GM13976 (cell line): ENCODE data around the gene ABCB1.

Source experiments
- DNase-seq: peaks from one replicate; pipeline ENCODE4 v3.0.0; 2012; ENCODE audit warnings: low spot score
- in situ Hi-C: fragments of 300-500 bp; cut with MboI; formaldehyde crosslinking; loops from one replicate; pipeline ENCODE4 v1.12.0; 2022; ENCODE audit warnings: low sequenced_read_pairs, mixed read lengths, inconsistent platforms; ENCODE audit not compliant: unreplicated experiment
- TF ChIP-seq, protein P1 (sequence below): IDR thresholded peaks from 2 replicates; pipeline ENCODE4 v1.5.1; 2012; ENCODE audit warnings: borderline replicate concordance, mild to moderate bottlenecking; ENCODE audit not compliant: insufficient read depth; ENCODE audit errors: extremely low read depth, missing control alignments, control extremely low read depth

Gene ABCB1

DNA sequence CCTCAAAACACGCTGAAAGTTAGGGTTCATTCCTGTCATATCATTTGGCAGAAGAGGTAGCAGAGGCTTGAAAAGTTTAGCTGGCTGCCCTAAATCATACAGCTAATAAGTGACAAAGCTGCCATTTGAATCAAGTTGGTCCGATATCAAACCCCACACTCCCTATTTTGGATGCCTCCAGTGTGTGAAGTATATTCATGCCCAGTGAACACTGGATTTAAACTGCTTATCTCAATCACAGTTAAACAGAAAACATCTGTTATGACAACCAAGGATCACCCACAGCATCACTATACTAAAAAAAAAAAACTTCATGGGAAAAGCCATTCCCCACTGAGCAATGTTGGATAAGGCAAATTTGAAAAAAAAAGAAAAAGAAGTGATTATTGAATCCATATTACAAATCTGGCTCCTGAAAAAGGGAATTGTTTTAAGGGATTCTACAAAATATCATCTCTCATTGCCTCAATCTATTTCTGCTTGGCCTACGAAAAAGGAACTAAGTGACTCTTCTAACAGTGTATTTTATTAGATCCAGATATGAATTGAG is 48.3 kb downstream of the ABCB1 start:
- in situ Hi-C loops: no loop called here
- TF ChIP-seq, protein P1, sequence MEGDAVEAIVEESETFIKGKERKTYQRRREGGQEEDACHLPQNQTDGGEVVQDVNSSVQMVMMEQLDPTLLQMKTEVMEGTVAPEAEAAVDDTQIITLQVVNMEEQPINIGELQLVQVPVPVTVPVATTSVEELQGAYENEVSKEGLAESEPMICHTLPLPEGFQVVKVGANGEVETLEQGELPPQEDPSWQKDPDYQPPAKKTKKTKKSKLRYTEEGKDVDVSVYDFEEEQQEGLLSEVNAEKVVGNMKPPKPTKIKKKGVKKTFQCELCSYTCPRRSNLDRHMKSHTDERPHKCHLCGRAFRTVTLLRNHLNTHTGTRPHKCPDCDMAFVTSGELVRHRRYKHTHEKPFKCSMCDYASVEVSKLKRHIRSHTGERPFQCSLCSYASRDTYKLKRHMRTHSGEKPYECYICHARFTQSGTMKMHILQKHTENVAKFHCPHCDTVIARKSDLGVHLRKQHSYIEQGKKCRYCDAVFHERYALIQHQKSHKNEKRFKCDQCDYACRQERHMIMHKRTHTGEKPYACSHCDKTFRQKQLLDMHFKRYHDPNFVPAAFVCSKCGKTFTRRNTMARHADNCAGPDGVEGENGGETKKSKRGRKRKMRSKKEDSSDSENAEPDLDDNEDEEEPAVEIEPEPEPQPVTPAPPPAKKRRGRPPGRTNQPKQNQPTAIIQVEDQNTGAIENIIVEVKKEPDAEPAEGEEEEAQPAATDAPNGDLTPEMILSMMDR: no peak
- no peak for DNase-seq

DNA sequence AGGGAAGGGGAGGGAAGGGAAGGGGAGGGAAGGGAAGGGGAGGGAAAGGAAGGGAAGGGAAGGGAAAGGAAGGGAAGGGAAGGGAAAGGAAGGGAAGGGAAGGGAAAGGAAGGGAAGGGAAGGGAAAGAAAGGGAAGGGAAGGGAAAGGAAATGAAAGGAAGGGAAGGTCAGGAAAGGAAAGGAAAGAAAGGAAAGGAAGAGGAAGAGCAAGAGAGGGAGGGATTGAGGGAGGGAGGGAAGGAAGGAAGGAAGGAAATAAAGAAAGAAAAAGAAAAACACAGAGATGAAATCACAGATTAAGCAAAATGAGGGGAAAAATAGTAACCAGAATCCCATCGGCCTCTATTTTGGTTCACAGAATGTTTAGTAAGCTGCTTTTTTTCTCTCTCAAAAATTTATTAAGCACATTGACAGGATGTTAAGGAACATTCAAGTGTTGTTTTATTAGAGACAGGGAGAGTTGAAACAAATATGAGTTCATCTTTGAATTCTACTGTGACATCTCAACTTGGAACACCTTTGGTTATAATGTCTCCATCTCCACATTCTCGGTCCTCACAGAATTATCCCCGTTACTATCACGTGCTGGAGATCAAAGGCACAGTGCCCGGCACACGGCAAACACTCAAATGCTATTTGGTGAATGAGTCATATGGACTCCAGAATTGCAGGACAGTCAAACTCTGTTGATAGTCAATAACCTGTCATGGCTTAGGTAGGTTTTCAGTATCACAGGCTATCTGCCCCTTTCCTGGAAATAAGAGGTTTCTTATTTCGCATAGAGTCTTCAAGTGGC is 52.4 kb downstream of the ABCB1 start:
- in situ Hi-C loops: no loop called here
- DNase-seq: no peak
- TF ChIP-seq, protein P1: no peak

DNA sequence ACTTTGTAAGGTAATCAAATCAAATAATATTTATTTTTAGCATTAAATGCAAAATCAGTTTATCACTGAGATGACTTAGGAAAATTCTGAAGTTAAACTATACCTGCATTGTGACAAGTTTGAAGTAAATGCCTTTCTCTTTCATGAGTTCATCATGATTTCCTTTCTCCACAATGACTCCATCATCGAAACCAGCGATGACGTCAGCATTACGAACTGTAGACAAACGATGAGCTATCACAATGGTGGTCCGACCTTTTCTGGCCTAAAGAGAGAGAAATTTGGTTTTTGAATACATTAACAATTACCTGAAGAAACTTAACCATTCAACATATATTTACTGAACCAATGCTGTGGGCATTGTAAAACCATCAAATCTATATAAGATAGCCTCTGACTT is 54.9 kb downstream of the ABCB1 start:
- no peak for DNase-seq
- in situ Hi-C loops: no loop called here
- TF ChIP-seq, protein P1: no peak

DNA sequence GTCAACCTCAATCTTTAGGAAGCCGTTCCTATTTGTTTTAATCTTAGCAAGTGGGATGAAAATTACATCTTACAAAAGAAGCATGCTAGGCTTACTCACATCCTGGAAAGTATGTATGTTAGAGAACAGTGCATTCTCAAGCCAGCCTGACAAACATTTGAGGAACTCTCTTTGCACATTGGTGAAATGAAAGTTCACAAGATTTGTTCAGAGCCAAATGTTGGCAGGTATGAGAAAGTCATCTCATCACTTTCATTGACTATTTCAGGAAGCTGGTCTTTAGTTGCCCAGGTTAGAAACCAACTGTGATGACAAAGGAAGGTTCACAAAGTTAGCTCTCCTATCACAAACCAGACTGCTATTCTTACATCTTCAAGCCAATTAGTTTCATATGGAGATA is 57.1 kb downstream of the ABCB1 start:
- TF ChIP-seq, protein P1: no peak
- in situ Hi-C loops: no loop called here
- DNase-seq: no peak

DNA sequence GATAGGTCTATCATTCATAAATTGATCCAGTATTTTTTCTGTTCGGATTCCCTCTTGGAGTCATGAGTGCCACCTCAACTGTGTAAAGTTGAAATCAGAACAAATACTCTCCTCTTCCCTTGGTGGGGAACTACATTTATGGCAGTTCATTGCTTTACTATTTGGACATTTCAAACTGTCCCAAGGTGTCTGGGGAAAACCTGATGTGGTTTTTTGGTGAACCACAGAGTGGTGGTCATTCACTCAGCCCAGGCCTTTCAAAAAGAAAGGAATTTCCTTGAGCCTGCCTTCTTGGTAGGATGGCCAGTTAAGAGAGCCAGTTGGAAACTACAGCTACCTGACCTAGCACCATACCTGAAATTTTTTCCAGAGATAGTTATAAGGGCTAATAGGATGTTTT is 59.0 kb downstream of the ABCB1 start:
- in situ Hi-C loops: no loop called here
- no peak for DNase-seq
- TF ChIP-seq, protein P1: no peak

DNA sequence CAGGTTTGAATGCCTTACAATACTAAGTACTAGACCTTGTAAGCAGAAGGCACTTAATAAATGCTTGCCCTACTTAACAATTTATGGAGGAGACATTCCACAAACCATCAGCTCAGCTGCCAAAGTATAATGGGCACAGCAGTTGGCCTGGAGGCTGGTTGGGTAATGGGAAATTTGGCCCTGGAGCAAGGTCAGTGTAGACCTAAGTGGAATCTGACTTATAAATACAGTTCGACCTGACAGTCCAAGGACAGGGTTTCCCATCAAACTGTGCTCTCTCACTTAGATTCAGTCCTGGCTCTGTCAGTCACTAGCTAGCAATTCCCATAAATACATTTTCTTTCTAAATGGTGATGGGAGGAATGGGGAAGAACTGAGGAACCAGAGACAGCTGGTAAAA is 62.6 kb downstream of the ABCB1 start:
- DNase-seq: no peak
- TF ChIP-seq, protein P1: no peak
- in situ Hi-C loops: no loop called here

DNA sequence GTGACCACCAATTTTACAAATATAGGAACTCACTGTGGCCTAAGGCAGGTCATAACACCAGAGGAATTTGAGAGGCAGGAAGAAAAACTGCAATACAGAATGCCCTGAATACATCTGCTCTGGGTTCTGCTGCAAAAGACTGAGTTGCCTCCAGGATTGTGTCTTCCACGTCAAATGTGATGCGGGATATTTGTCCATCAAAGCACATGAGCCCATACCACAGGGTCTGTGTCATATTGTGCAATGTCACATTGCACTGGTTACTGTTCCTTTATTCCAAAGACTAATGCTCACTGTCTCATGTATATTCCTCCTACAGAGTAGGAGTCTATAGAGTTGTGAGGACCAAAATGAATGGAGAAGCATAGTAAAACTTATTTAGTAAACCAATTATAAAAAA is 66.6 kb downstream of the ABCB1 start:
- no peak for DNase-seq
- in situ Hi-C loops: no loop called here
- TF ChIP-seq, protein P1: no peak
